NCI-H1092 (cell line): ENCODE measurements around the gene ENOX1.

ENCODE experiments used
- DNase-seq: peaks from one replicate; lab custom pipeline; 2025; lab: John Stamatoyannopoulos, UW

ENOX1 gene

DNA sequence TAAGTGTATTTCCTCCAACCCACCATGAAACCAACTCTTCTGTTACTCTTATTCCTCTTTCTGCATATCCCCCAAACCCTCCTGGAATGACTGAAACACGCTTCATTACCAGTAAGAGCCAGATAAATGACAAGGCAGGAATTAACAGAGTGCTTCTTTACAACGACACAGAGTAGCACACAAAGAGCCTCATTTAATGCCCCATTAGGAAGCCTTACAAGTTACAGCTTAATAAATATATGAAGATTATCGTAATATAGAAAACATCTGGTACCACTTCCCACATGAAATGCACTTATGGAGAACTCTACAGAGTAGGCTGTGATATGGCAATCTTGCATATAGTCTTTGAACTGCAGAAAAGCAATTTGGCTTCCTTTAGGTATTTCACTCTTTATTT lies 116.8 kb downstream of the ENOX1 start:
- no peak for DNase-seq

DNA sequence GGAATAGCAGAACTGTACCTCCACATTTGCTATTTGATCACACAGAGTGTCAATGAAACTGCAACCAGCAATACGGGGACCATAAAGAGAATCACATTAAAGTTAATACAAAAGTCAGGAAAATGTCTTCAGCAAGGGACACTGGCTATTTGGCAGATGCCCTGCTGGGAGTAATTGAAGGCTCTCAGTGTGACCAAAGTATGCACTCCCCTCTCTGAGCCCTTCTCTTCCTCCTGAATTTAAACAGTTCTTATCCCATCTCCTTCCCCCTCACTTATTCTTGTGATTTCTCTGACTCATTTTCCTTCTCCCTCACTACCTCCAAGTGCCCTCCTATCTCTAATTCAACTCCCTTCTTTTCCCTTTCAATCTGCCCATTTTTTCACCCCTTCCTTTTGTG lies 117.7 kb downstream of the ENOX1 start:
- no peak for DNase-seq

DNA sequence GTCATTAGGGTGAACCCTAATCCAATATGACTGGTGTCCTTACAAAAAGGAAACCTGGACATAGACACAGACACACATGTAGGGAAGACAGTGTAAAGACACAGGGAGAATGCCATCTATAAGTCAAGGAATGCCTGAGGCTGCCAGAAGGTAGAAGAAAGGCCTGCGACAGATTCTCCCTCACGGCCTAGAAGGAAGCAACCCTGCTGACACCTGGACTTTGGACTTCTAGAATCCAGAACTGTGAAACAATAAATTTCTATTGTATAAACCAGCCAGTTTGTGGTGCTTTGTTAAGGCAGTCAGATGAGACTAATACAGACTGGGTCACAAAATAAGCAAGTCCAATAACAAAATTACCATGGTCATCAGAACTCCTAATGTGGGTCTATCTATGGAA lies 120.4 kb downstream of the ENOX1 start:
- DNase-seq = no peak

DNA sequence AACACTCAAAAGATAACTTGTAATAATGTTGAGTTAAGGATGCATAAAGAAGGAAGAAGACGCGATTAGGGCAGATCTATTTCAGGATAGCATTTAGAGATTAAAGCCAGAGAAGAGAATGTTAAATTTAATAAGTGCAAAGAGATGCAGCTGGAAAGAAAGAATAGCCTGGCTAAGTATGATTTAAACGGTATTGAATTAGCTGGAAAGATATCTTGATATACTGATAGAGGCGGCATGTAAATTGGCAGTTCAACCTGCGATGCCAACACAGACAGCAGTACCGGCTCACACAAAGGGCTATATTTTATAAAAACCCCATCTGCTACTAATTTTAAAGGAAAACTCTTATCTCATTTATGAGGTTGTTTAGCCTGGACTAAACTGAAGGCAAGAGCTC lies 121.4 kb downstream of the ENOX1 start:
- no peak for DNase-seq

DNA sequence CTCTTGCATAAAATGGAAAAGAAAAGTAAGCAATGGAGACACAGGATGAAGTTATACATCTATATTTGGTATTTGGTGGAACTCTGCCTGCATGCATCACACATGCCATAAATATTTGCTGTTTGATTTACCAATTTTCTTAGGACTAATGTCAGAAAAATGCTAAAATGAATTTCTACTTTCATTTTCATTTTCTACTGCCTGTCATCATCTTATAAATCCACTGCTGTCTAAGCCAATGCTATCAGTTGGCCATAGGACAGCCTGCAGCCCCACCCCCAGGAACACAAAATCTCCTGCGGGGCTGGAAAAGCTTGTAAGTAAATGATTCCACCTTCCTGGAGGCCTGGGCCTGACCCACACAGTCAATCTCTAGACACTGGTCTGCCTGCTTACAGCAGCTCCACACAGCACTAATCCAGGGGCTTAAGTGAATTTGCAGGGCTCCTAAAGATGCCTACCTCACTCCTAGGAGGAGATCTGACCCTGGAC lies 122.0 kb downstream of the ENOX1 start:
- DNase-seq = no peak

DNA sequence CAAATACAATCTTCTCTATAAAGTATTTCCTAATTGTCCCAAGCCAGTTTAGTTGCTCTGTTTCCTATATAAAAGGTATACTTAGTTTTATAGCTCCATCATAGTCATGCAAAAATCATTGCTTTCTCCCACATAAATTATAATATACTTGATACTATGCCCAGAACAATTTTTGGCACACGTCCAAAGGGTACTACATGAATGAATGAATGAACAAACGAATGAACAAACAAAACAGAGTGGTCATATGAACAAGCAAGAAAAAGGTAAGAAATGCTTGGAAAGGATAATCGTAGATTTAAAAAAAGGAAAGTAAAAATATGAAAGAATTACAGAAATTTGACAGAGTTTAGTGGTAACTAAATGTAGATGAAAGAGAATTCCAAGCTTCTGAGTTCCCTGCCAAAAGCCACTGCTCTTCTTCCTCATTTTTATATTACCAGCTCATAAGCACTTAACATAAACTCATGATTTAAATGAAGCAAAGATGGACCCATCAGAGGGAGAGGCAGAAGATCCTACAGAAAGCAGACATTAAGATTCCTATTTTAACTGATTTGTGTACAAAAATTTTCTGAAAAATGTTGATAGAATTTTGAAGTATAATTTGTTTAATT lies 123.2 kb downstream of the ENOX1 start:
- no peak for DNase-seq

DNA sequence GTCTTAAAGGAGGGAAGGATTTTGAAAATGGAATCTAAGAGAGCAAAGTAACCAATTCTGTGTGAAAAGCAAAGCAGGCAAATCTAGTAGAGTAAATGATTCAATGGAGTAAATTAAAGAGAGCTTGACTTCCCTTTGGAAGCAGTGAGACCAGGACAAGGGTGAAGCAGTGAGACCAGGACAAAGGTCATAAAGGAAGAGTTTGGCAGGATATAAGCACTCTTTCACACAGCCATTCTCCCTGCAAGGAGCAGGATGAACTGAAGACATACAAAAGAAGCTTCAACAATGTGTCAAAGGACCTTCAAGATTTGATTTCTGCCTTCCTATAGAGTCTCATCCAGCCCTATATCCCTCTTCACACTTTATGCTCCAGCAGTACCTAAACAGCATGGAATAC lies 123.8 kb downstream of the ENOX1 start:
- DNase-seq = no peak

DNA sequence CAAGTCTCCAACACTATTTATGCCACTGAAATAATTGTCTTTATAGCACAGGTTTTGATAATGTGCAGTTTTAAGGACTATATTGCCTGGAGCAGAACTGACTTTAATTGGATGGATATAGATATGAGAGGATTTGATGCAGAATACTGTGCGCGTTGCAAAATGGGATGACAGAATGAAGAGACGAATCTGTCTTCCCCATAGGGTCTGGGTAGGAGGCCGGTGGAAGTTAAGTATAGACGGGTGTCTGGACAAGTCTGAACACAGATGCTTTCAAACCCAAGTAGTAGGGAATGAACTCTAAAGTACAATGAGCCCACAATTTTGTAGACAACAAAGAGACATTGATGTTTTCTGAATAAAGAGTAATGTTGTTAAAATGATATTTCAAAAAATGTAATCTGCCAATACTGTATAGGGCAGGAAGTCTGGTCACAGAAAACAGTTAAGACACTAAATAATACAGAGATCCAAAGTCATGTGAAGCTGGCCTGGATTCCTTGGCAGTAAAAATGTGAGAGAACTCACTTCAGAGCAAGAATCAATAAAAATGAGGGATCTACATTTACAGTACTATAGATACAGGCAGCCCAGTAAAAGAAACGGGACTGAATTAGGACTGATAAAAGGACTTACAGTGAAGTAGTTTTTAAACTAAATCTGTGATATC lies 125.5 kb downstream of the ENOX1 start:
- DNase-seq = no peak

DNA sequence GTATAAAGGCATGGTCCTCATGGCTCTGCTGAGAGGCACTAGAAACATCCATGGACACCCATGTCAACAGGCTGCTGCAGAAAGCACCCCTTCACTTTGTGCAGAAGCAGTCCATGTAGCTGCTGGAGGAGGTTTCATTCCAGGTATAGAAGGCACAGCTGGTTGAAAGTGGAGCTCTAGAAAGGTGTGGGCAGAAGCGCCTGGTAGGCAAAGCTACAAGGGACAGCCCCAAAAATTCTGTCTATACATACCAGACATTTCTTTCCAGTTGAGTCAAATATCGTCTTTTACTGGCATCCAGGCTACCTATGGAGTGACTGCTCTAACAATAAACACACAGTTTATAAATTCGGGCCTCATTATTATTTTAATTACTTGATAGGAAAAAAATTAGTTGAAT lies 129.3 kb downstream of the ENOX1 start:
- no peak for DNase-seq

DNA sequence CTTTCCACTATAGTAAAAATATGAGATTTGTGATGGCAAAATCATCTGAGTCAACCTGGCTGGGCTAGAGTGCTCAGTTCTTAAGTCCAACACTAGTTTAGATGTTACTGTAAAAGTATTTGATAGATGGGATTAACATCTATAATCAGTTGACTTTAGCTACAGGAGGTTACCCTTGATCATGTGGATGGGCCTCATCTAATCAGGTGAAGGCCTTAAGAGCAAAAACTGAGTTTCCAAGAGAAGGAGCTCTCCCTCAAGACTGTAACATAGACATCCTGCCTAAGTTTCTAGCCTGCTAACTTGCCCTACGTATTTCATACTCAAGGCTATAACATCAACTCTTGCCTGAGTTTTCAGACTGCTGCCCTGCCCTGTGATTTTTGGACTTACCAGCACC lies 132.8 kb downstream of the ENOX1 start:
- DNase-seq = no peak

DNA sequence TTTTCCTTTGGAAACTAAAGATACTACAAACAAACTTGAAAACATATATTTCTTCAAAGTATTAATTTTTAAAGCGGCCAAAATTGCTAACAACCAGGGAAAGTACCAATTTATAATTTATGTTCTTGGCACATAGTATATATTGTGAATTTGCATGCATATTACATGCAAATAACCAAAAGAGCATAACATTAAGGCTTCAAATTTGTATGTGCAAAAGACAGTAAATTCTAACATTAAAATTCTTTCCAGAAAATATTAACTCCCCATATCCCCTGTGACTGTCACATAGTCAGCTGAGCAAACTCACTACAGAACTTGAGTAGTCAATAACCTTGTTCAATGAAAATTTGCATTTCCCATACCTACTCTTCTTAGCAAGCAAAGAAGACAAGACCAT lies 133.4 kb downstream of the ENOX1 start:
- no peak for DNase-seq

DNA sequence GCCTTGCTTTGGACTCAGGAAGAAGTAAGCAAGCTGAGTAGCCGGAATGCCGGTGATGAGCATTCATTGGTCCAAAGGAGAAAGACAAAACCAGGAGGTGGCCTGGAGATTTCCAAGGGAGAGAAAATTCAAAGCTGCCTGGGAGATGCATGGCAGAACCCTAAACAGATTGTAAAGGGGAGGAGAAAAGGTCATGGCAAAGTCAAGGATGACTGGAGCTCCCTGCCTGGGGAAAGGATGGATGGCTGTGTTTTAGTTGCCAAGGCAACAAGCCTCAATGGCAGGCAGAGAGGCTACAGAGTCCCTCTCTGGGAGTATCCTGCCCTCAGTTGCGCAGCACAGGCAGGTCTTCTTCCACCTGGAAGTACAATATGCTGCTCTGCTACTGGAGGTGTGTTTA lies 134.0 kb downstream of the ENOX1 start:
- DNase-seq = no peak

DNA sequence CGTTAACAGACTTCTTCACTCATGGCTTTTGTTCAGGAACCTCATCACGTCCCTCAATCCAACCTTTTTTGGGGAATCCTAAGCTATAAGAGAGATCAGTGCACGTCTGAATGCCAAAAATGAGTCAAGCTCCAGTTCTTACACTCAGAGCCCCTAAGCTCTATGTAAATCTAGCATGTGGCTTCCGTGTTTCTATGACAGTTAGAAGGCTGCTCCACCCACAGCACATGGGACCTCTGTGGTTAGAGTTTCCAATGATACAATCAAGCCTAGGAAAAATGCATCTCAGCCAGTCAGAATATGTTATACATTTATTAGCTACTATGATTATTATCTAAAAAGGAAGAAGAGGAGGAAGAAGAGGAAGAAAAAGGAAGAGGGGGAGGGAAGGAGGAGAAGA lies 135.9 kb downstream of the ENOX1 start:
- no peak for DNase-seq

DNA sequence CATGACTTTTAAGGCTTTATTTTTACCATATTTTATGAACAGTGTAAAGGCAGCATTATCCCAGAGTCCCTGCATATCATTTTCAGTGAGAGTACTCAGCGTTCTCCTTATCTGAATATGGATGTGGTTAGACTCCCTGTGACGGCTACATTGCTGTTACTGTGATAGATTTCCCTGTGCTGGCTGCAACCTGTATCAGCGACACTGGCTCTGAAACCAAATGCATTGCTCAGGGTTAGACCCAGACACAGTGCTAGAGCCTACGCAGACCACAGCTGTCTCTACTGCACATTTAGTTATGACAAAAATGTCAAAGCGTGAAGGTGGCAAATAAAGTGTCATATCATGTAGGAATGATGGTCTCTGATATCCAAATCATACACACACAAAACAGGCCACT lies 138.0 kb downstream of the ENOX1 start:
- no peak for DNase-seq

DNA sequence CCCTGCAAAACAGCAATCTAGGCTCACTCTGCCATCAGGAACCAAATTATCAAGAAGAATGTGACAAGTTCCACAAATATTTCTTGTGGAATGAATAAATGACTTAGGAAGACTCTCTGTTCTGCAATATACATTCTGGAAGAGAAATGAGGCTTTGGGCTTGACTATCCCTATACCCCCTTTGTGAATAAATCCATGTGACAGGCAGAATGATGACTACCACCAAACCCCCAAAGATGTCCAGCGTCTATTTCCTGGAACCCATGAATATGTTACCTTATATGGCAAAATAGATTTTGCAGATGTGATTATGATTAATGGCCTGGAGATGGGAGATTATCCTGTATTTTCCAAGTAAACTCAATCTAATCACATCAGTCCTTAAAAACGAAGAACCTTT lies 139.3 kb downstream of the ENOX1 start:
- DNase-seq = no peak

DNA sequence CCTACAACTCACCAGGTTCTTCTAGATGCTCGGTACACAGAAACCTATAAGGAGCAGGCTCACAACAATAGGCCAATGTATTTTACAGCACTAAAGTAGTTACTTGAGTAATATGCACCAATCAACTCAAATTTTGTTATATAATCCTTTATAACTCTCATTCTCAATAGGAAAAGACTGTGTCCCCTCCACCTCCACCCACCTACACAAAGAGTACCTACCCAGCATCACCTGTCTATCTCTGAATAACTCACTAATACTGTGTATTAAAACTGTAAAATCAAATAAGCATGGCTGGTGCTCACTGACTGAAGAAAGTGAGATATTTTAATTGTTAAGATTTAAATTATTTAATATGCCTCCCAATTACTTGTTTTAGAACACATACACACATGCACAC lies 146.3 kb downstream of the ENOX1 start:
- no peak for DNase-seq

DNA sequence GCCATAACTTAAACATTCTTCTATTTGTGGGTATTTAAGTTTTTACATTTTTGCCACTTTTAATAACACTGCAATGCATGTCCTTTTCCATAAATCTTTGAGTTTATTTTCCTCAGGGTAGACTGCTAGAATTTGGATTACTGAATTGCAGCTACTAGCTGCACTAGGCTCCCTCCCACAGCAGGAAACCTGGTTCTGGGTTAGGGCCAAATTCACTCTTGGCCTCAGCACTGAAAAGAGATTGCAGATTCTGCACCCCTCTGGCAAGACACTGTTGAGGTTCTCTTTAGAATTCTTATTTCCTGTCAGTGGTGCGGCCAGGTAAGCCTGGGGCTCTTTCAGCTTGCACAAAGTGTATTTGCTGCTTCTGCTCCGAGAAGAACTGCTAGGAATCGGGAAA lies 155.7 kb downstream of the ENOX1 start:
- no peak for DNase-seq

DNA sequence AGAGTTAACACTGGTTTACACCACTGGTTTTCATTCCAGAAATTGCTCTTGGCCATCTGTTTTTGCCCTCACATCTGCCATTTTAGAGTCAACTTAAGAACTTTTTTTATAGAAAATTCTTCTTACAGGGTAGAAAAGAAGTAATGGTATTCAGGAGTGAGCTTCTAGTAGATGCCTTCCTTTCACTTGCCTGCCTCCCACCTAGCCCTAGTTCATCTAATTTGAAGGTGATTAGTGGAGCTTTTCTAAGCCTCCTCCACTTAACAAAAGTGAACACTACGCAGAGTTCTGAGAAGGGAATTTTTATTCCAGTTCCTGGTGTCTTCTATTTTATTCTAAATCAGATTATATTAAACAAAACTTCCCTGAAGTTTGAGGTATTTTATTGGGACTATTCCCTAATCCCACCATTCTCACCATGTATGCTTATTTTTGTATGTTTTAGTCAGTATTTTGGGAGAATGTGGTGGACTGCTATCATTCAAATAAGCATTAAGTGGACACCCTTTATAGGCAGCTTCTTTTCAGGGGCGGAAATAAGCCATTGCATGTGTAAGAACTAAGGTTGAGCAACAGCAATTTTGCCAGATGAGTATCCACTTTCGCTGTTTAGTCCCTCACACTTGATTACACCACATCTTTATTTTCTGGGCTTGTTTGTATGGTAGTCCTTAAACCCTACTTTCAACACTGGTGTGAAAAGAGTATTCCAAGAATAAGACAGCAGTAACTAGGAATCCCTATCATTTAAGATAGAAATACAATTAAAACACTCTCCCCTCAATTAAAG lies 156.9 kb downstream of the ENOX1 start:
- no peak for DNase-seq

DNA sequence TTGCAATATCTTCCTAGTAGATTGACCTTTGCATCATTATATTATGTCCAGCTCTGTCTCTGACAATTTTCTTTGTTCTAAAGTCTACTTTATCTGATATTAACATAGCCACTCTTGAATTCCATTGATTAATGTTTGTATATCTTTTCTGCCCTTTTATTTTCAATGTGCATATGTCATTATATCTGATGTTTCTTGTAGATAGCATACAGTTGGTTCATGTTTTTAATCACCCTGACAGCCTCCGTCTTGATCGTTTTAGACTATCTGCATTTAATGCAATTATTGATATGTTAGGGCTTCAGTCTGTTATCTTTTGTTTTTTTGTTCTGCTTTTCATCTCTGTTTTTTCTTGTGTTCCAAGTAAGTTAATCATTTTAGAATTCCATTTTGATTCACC lies 159.8 kb downstream of the ENOX1 start:
- DNase-seq = no peak

DNA sequence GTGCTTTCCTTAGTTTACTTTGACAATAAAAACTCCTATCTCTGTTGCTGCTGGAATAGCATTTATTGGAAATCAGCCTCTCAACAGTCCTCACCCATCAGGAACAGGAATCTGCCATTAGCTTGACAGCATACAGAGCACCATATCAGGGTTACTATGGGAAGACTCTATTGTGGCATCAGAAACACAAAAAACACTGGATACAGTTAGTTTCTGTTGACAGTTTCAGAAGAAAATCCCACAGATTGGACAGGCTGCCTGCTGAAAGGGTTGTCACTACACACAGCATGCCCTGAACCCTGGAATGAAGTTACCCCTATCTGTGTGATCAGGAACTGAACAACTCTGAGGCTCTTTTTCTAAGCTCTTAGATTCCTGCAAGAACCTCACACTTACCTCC lies 172.7 kb downstream of the ENOX1 start:
- no peak for DNase-seq

DNA sequence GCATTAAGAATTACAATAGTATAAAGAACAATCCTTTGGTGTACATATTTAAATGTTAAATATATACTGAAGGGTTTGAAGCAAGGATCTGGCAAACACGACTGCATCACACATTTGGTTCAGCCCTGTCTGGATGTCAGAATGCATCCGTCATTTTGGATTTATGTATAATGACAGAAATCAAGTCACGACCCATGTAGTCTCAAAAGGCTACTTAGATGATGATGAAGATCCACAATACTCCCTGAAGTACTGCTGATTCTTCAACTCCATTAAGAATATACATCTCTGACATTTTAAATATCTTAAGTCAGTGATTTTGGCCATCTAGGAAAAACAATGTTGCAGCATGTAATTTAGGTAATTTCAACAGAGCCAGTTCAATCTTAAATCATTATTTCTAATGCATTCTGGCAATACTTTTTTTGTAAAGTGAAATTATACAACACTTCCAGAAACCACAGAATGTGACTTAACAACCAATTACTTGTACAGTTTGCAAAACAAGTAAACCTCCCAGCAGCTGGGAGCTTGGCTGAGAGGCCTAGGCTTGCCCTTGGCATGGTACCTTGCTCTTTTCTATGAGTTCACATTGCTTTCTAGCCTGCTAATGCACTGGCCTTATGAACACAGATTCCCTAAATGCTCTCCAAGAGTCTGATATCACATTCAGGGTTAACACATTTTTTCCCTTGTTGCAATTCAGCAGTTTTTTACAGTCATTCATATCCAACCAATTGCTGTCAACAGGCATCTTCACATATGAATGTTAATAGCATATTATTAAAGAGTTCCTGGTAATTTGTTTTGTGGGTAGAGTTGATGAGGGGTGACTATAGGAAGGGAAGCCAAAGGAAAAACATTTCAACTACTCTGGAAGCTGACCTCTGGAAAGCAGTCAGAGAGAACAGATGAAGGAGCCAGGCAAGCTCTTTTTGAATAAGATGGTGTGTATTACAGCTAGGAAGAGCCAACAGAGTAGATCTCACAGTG lies 175.2 kb downstream of the ENOX1 start:
- no peak for DNase-seq
